Activated CD8-positive, alpha-beta memory T cell treated with anti-CD3 and anti-CD28 coated beads, Interleukin-2, amount 10 ng/mL, durations not matched to agents 7 days and 5 days (primary cell): ENCODE results near the gene OXCT2. TPM values are rescaled to one million over a fixed set of nuclear protein-coding genes. Genes with fewer than 3 reads are reported as not detected.

Experiments
- ATAC-seq: fragments of 150-1000 bp; cut with Tn5 transposase; one replicate; pipeline ENCODE4 v1.10.0; 2021; ENCODE audit warnings: moderate library complexity
- CTCF ChIA-PET: fragments of 350-600 bp; sonication (Branson Sonifier 250); formaldehyde crosslinking; loops from one replicate; lab custom pipeline; 2021; ENCODE audit warnings: antibody characterized with exemption; lab: Charles Lee
- DNase-seq: peaks from one replicate; pipeline ENCODE4 v3.0.0-alpha.2; 2020
- H3K27ac Mint-ChIP-seq: one replicate; pipeline ENCODE4 v1.8.0; 2021; ENCODE audit warnings: mild to moderate bottlenecking, mixed read lengths
- H3K27me3 Mint-ChIP-seq: one replicate; pipeline ENCODE4 v1.8.0; 2021; ENCODE audit warnings: mixed read lengths
- H3K36me3 Mint-ChIP-seq: one replicate; pipeline ENCODE4 v1.8.0; 2021; ENCODE audit warnings: mild to moderate bottlenecking, mixed read lengths
- H3K4me1 Mint-ChIP-seq: one replicate; pipeline ENCODE4 v1.8.0; 2021; ENCODE audit warnings: mixed read lengths
- H3K4me3 Mint-ChIP-seq: one replicate; pipeline ENCODE4 v1.8.0; 2021; ENCODE audit warnings: mild to moderate bottlenecking, moderate library complexity, mixed read lengths
- H3K9me3 Mint-ChIP-seq: one replicate; pipeline ENCODE4 v1.8.0; 2022; ENCODE audit warnings: low read depth, mixed read lengths
- total RNA-seq, 2 experiments: library from RNA; stranded (reverse); gene quantifications; one replicate each; pipeline ENCODE4 v1.2.3, GENCODE V29; 2021

Gene OXCT2
- total RNA-seq, 2 experiments from 2014 or later = 0.82 to 1.0 TPM

DNA sequence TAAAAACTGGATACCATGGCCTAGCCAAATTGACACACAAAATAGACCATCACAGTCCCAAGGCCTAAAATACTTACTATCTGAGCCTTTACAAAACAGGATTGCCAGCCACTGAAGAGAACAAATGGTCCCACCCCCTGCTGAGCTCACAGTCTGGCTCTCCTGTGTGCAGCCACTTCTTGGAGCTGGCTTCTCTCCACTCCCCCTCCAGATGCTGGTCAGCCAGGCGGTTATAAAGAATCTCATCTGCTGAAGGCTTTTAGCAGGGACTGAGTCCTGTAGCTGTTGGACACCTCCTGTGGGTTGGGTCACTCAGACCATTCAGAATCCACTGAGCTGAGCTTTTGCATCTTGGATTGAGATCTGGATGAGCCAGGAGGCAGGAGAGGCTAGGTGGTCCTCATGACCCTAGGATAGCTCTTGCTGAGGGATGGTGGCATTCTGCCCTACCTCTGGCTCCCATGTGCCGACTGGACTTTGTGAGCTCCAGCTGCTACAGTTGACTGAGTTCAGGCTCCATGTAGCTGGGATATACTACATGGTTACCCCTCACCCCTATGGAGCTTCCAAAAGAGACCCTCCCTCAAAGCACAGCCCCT is 16.1 kb downstream of the OXCT2 start:
- Mint-ChIP-seq H3K36me3 (peaks cover 26% of the 10 kb centered on the region), H3K4me1 (no peaks in the 10 kb centered on the region), H3K9me3 (no peaks in the 10 kb centered on the region), H3K4me3 (no peak overlapping the region), H3K27me3 (no peaks in the 10 kb centered on the region), H3K27ac (no peak overlapping the region)
- no peak for DNase-seq
- CTCF ChIA-PET = no interaction called here
- no peak for ATAC-seq

DNA sequence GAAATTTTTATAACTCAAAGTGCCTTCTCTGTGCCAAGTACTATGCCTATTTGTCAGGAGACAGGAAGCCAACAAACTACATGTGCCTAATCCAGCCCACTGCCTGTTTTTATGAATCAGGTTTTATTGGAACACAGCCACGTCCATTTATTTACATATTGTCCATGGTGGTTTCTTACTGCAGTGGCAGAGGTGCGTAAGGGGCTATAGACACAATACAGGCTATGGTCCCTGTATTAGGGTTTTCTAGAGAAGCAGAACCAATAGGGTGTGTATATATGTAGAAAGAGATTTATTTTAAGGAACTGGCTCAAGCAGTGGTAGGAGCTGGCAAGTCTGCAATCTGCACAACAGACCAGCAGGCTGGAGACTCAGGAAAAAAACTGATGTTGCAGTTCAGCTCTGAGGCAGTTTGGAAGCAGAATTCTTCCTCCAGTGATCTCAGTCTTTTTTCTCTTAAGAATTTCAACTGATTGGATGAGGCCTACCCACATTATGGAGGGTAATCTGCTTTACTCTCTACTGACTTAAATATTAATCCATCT is 17.1 kb downstream of the OXCT2 start:
- H3K4me3 Mint-ChIP-seq = no peak overlapping the region
- H3K27ac Mint-ChIP-seq = no peak overlapping the region
- no peaks in the 10 kb centered on the region for H3K9me3 Mint-ChIP-seq
- peaks cover 28% of the 10 kb centered on the region for H3K36me3 Mint-ChIP-seq
- DNase-seq (no peak), ATAC-seq (no peak)
- CTCF ChIA-PET = no interaction called here
- no peaks in the 10 kb centered on the region for H3K27me3 Mint-ChIP-seq
- no peaks in the 10 kb centered on the region for H3K4me1 Mint-ChIP-seq

DNA sequence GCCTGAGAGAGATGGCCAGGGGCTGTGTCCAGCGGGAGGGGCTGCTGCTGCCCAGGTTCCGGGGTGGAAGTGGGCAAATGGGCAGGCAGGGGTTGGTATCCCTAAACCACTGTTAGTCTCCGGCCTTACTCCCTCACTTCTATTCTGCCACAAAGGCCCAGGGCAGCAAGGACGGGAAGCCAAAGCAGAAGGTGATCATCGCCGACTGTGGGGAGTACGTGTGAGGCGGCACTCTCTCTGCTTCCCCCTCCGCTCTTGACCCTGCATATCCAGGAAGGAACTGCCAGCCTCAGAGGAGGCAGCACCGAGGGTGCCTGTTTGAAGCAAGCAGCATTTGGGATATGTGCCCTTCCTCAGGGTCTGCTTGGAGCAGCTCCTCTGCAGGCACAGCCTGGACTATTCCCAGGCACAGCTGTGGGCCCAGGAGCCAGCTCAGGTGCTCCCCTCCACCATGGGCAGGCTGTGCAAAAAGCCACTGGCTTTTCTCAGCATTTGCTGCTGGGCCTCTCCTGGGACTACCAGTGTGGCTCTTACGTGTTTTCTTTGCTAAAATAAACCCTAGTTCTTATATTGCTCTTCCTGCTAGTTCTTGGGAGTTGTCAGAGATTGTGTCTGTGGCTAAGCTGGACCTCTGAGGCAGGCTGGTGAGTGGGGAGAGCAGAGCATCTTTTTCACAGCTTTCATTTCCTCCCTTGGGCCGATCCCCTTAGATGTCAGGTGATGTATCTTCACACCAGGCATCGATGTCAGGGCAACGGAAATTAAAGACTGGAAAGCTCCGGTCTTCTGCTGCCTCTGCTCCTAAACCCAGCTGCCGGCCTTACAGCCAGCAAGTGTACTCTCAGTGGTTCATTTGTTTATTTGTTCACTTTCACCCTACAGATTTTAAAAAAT is 17.8 kb downstream of the OXCT2 start:
- Mint-ChIP-seq H3K9me3 (no peaks in the 10 kb centered on the region), H3K36me3 (peaks cover 31% of the 10 kb centered on the region), H3K27ac (no peak overlapping the region), H3K4me3 (no peak overlapping the region), H3K27me3 (no peaks in the 10 kb centered on the region), H3K4me1 (no peaks in the 10 kb centered on the region)
- ATAC-seq (no peak), DNase-seq (no peak)
- CTCF ChIA-PET = no interaction called here

DNA sequence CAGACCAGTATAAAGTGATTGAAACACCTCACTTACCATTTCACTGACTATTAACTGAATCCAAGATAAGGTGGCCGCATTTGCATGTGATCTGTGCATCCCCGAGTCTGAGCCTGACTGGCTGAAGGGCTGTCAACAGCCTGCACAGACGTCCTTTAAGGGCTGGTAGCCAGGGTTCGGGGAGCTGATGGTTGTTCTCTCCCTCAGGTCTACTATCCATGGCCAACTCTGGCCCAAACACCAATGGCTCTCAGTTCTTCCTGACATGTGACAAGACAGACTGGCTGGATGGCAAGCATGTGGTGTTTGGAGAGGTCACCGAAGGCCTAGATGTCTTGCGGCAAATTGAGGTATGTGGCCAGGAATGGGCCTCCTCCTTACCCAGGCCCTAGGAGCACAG is 18.4 kb downstream of the OXCT2 start:
- ATAC-seq = no peak

GRCh38 chr1:39751595-39751994 is 19.6 kb downstream of the OXCT2 start:
- H3K9me3 Mint-ChIP-seq = no peaks in the 10 kb centered on the region
- DNase-seq = no peak
- H3K36me3 Mint-ChIP-seq = peaks cover 38% of the 10 kb centered on the region
- no peak for ATAC-seq
- CTCF ChIA-PET = no interaction called here
- no peaks in the 10 kb centered on the region for H3K27me3 Mint-ChIP-seq
- no peak overlapping the region for H3K27ac Mint-ChIP-seq
- H3K4me1 Mint-ChIP-seq = no peaks in the 10 kb centered on the region
- no peak overlapping the region for H3K4me3 Mint-ChIP-seq

More for the DNA sequence above, 18.4 kb downstream of the OXCT2 start:
- DNase-seq = no peak
- CTCF ChIA-PET = no interaction called here
- Mint-ChIP-seq H3K4me1 (no peaks in the 10 kb centered on the region), H3K4me3 (no peak overlapping the region), H3K36me3 (peaks cover 33% of the 10 kb centered on the region), H3K27ac (no peak overlapping the region), H3K9me3 (no peaks in the 10 kb centered on the region), H3K27me3 (no peaks in the 10 kb centered on the region)

- ATAC-seq (no peak), DNase-seq (no peak)
- no peaks in the 10 kb centered on the region for H3K27me3 Mint-ChIP-seq
- CTCF ChIA-PET = no interaction called here
- no peak overlapping the region for H3K4me3 Mint-ChIP-seq
- no peak overlapping the region for H3K27ac Mint-ChIP-seq
- H3K36me3 Mint-ChIP-seq = peaks cover 64% of the 10 kb centered on the region
- no peaks in the 10 kb centered on the region for H3K9me3 Mint-ChIP-seq
- peaks cover 18% of the 10 kb centered on the region for H3K4me1 Mint-ChIP-seq
These were observed 26.0 kb downstream of the OXCT2 start for GRCh38 chr1:39745016-39745670.

- H3K36me3 Mint-ChIP-seq = peaks cover 37% of the 10 kb centered on the region
- DNase-seq (peak; percentile 98), ATAC-seq (peak; percentile 97)
- peak within 1 kb of the TSS; percentile 95 for H3K27ac Mint-ChIP-seq
- peak within 1 kb of the TSS; percentile 98 for H3K4me3 Mint-ChIP-seq
- CTCF ChIA-PET = interaction anchor here (0.6 to 2.1 kb wide), 11 partner anchors 13 to 162 kb away, joined by 3 to 13 read pairs (median 3); partner anchors contain the start of genes NT5C1A and PABPC4
- H3K9me3 Mint-ChIP-seq = no peaks in the 10 kb centered on the region
- peaks cover 11% of the 10 kb centered on the region for H3K27me3 Mint-ChIP-seq
- H3K4me1 Mint-ChIP-seq = peaks cover 54% of the 10 kb centered on the region
These were observed 32.4 kb downstream of the OXCT2 start, which contains the start of gene PPIE for GRCh38 chr1:39738622-39739366. Gene PPIE, plus strand, starts transcription at chr1:39738882. Its CDS starts 19 bp downstream, at chr1:39738901.

GRCh38 chr1:39737546-39738169 is 33.5 kb downstream of the OXCT2 start:
- Mint-ChIP-seq H3K4me3 (peak overlapping the region; percentile 36), H3K36me3 (peaks cover 27% of the 10 kb centered on the region), H3K4me1 (peaks cover 53% of the 10 kb centered on the region), H3K27ac (peak overlapping the region; percentile 95), H3K9me3 (no peaks in the 10 kb centered on the region), H3K27me3 (peaks cover 21% of the 10 kb centered on the region)
- CTCF ChIA-PET = interaction anchor here (1.1 to 2.1 kb wide), 7 partner anchors 10 to 161 kb away, joined by 3 to 13 read pairs (median 5); partner anchors contain the start of gene PABPC4
- DNase-seq (peak; percentile 75), ATAC-seq (no peak)

DNA sequence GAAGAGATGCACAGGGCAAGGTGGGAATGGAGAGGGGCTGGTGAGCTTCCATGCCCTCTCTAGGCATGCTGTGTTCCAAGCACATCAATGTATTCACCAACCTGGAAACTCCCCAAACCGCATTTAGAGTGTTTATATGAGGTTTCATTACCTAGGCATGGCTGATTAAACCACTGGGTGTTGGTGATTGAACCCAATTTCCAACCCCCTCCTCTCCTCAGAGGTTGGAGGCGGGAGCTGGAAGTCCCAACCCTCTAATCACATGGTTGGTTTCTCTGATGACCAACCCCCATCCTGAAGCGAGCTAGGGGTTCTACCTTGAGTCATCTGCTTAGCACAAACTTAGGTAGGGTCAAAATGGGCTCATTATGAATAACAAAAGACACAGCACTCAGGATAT is 35.4 kb downstream of the OXCT2 start:
- no peak overlapping the region for H3K27ac Mint-ChIP-seq
- CTCF ChIA-PET = interaction anchor here (0.7 to 1.6 kb wide), 4 partner anchors 15 to 238 kb away, joined by 3 to 4 read pairs (median 3); no protein-coding TSS in a partner anchor

DNA sequence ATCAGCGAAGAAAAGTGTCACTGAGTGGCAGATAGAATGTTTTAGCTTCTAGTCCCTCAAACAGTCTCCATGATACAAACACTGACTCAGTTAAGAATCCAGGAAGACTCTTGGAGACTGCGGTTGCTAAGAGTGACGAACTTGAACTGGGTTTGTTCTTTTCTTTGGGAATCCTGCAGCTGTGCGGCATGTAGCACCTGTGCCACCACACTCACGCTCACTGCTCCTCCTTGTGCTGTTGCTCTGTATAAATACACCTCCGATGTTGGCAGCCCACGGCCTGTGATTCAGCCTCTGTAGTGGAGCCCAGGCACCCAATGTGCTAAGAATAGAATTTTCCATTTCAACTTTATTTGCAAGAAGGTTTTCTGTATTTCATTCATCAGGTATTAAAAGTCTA is 38.0 kb downstream of the OXCT2 start:
- Mint-ChIP-seq H3K36me3 (peaks cover 7% of the 10 kb centered on the region), H3K4me3 (no peak overlapping the region), H3K9me3 (no peaks in the 10 kb centered on the region), H3K4me1 (peaks cover 24% of the 10 kb centered on the region), H3K27ac (no peak overlapping the region), H3K27me3 (peaks cover 56% of the 10 kb centered on the region)
- ATAC-seq (no peak), DNase-seq (no peak)
- CTCF ChIA-PET = no interaction called here

More for the DNA sequence above, 35.4 kb downstream of the OXCT2 start:
- Mint-ChIP-seq H3K9me3 (no peaks in the 10 kb centered on the region), H3K36me3 (peaks cover 15% of the 10 kb centered on the region), H3K4me3 (no peak overlapping the region), H3K27me3 (peaks cover 33% of the 10 kb centered on the region), H3K4me1 (peaks cover 42% of the 10 kb centered on the region)
- ATAC-seq (no peak), DNase-seq (no peak)

DNA sequence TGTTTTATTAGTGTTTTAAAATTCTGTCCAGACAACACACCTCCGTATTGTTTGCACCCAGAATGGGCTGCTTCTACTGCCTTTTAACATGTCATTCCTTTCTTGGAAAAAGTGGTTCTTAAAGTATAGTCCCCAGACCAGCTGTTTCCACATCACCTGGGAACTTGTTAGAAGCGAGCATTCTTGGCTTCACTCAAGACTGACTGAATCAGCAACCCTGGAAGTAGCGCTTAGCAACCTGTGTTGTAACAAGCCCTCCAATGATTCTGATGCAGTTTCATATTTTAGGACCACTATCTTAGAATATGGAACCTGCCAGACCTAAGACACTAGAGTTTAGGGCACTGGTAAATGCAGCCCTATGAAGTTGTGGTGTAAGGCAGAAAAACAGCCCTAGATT is 38.4 kb downstream of the OXCT2 start:
- DNase-seq (no peak), ATAC-seq (no peak)
- CTCF ChIA-PET = interaction anchor here (0.7 kb wide), 1 partner anchor 126 kb away, joined by 3 read pairs; no protein-coding TSS in a partner anchor
- Mint-ChIP-seq H3K36me3 (peaks cover 7% of the 10 kb centered on the region), H3K4me3 (no peak overlapping the region), H3K4me1 (peaks cover 24% of the 10 kb centered on the region), H3K9me3 (no peaks in the 10 kb centered on the region), H3K27ac (no peak overlapping the region), H3K27me3 (peaks cover 60% of the 10 kb centered on the region)

GRCh38 chr1:39729842-39730241 is 41.3 kb downstream of the OXCT2 start:
- Mint-ChIP-seq H3K27ac (no peak overlapping the region), H3K9me3 (no peaks in the 10 kb centered on the region), H3K27me3 (peaks cover 77% of the 10 kb centered on the region), H3K36me3 (no peaks in the 10 kb centered on the region), H3K4me3 (no peak overlapping the region), H3K4me1 (peaks cover 21% of the 10 kb centered on the region)
- CTCF ChIA-PET = interaction anchor here (0.9 to 1.8 kb wide), 3 partner anchors 10 to 123 kb away, joined by 4 to 8 read pairs (median 5); no protein-coding TSS in a partner anchor
- DNase-seq = no peak
- no peak for ATAC-seq
